GM19239 (cell line): Measurements from ENCODE around the gene GPR162.

ENCODE experiments used
- DNase-seq: peaks from one replicate; pipeline ENCODE4 v3.0.0; 2011; ENCODE audit warnings: low spot score; ENCODE audit not compliant: insufficient read length
- FAIRE-seq: peaks from 2 replicates; lab custom pipeline; 2011; peaks lifted over from hg19 to GRCh38; lab: Jason Lieb, UNC

GPR162 gene, protein sequence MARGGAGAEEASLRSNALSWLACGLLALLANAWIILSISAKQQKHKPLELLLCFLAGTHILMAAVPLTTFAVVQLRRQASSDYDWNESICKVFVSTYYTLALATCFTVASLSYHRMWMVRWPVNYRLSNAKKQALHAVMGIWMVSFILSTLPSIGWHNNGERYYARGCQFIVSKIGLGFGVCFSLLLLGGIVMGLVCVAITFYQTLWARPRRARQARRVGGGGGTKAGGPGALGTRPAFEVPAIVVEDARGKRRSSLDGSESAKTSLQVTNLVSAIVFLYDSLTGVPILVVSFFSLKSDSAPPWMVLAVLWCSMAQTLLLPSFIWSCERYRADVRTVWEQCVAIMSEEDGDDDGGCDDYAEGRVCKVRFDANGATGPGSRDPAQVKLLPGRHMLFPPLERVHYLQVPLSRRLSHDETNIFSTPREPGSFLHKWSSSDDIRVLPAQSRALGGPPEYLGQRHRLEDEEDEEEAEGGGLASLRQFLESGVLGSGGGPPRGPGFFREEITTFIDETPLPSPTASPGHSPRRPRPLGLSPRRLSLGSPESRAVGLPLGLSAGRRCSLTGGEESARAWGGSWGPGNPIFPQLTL

GRCh38 chr12:6821591-6822425, at the start of gene GPR162:
Gene GPR162 (plus strand): TSS chr12:6821821. CDS start chr12:6823899, 2,078 bp downstream.
- DNase-seq (no peak), FAIRE-seq (no peak)

DNA sequence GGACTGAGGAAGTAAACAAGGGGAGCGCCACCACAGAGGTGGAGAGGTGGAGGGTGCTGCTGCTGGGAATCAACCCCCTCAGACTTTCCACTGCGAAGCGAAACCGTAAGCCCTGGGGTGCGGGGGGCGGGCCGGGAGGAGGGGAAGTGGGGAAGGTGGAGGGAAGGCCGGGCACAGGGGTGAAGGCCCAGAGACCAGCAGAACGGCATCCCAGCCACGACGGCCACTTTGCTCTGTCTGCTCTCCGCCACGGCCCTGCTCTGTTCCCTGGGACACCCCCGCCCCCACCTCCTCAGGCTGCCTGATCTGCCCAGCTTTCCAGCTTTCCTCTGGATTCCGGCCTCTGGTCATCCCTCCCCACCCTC, 49.3 kb upstream of the GPR162 start, which contains the start of gene LAG3:
Gene LAG3, plus strand, starts transcription at position 190 of the 365 bp plus-strand sequence. CDS start 333 bp downstream, outside the sequence.
- peak; percentile 70 for DNase-seq
- no peak for FAIRE-seq

GRCh38 chr12:6772726-6773589, 48.7 kb upstream of the GPR162 start:
- DNase-seq (peak; percentile 70), FAIRE-seq (peak; percentile 91)

GRCh38 chr12:6773590-6774351, 47.9 kb upstream of the GPR162 start:
- DNase-seq (no peak), FAIRE-seq (peak; percentile 48)

GRCh38 chr12:6774499-6775062, 47.0 kb upstream of the GPR162 start:
- FAIRE-seq (no peak), DNase-seq (no peak)

- FAIRE-seq: peak; percentile 73
- no peak for DNase-seq
Observed at GRCh38 chr12:6775185-6776174, 46.1 kb upstream of the GPR162 start.

DNA sequence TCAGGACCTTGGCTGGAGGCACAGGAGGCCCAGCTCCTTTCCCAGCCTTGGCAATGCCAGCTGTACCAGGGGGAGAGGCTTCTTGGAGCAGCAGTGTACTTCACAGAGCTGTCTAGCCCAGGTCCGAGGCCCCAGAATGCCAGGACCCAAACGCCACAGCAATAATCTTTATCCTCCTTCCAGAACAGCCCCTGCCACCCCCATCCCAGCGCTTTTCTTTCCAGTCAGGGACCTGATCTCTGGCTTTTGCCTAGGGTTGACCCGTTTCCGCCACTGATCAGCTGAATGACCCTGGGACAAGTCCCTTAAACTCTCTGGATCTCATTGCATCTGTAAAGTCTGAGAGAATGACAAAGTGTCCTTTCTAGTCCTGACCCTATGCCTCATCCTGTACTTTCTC, 44.2 kb upstream of the GPR162 start:
- DNase-seq (no peak), FAIRE-seq (no peak)

GRCh38 chr12:6778217-6778573, 43.4 kb upstream of the GPR162 start:
- FAIRE-seq: peak; percentile 59
- no peak for DNase-seq

DNA sequence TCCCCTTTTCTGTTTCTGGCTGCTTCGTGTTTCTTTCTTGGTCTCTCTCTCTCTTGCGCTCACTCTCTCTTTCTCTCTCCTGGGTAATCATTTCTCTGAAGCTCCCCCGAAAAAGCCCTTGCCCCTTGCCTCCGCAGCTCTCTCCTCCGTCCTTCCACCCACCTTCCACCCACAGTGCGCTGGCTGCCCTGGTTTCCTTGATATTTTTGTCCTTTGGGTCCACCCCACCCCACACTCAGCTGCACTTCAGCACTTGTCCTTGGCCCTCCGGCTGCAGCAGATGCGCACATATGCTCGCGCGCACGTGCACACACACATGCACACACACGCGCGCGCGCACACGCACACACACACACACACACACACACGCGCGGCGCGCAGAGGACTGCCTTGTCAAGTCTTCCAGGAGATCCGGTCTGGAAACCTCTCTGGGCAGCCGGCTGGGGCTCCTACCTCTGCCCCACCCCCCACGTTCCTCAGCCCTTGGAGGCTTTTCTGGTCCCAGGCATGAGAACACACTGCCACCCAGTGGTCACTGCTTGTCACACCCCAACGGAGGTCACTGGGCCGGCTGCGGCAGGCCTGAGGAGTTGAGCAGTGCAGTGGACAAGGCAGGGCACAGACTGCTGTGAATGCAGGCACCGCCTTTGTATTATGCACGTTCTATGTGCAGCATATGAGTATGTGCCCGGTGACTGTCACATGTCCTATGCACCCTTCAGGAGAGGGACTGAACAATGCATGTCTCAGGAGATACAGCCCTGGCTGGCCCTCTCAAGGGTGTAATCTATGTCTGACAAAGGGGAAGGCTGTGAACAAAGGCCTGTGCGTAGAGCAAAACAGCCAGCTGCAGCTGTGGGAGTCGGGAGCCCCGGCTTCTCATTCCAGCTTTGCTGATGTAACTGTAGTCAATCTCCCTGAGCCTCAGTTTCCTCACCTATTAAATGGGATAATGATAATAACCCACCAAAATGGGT, 42.8 kb upstream of the GPR162 start:
- FAIRE-seq: peak; percentile 96

DNA sequence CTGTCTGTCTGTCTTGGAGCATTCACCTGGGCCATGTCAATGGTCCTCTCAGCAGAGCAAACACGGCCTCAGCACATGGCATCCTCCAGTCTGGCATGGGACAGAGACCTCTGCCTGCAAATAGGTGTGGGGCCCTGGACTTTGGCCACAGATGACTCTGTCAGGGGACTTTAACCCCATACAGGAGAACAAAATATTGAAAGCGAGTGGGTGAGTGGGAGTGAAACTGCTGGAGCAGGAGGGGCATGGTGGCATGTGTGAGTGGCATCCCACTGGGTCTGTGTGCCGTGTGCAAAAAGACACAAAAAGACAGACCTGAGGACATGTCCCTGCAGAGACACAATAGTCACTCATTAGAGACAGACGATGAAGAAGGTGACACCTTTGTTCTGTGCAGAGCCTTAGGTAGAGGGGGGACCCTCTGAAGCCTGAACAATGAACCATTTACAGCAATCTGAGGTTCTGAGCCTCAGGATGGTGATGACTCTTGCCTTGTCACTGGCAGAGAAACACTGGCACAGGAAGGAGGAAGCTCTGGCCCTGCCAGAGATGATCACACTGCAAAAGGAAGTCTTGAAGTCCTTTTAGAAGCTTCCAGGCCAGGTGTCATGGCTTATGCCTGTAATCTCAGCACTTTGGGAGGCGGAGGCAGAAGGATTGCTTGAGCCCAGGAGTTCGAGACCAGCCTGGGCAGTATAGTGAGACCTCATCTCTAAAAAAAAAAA, 41.8 kb upstream of the GPR162 start:
- DNase-seq (no peak), FAIRE-seq (no peak)

More for the DNA sequence above, 42.8 kb upstream of the GPR162 start:
- peak; percentile 81 for DNase-seq

DNA sequence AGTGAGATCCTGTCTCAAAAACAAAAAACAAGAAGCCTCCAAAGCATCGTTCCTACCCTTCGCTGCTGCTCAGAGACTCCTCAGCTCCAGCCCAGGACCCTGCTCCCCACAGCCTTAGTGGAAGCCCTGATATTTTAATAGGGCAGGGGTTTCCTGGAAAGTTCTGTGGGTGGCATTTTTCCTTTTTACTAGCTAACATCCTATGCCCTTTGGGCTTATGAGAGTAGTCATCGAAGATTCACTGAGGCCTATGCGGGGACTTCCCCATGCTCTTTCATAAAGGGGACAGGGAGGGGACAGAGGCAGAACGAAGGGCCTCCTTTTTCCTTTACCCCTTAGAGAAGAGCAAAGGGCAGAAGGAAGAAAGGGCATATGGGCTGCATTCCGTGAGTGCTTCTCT, 41.0 kb upstream of the GPR162 start:
- DNase-seq: no peak
- FAIRE-seq: no peak

GRCh38 chr12:6782119-6782518, 39.5 kb upstream of the GPR162 start:
- no peak for DNase-seq
- no peak for FAIRE-seq

GRCh38 chr12:6782850-6783566, 38.6 kb upstream of the GPR162 start:
- no peak for FAIRE-seq

DNA sequence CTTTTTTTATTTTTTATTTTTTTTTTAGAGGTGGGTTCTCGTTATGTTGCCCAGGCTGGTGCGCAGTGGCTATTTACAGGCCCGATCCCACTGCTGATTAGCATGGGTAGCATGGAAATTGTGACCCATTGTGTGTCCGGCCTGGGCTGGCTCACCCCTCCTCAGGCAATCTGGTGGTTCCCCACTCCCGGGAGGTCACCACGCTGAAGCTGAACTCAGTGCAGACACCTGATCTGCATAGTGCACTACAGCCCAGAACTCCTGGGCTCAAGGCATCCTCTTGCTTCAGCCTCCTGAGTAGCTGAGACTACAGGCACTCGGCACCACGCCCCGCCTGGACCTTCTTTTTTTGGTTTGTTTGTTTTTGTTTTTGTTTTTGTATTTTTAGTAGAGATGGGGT, 37.8 kb upstream of the GPR162 start:
- no peak for FAIRE-seq
- no peak for DNase-seq

More at GRCh38 chr12:6782850-6783566, 38.6 kb upstream of the GPR162 start:
- DNase-seq: no peak

GRCh38 chr12:6784296-6784695, 37.3 kb upstream of the GPR162 start:
- DNase-seq (no peak), FAIRE-seq (no peak)
